Hindlimb muscle (tissue), 1 donor: ENCODE measurements around the gene KIF13A. TPM values are rescaled to one million over a fixed set of nuclear protein-coding genes. Genes with fewer than 3 reads are reported as not detected.
A peak's percentile ranks its signal among the peaks of the same experiment; 100 is the strongest.
"Not testable (repeated sequence)": the region's sequence is repeated elsewhere in the genome, so short reads cannot be mapped to it uniquely, and the experiment has no call there.

Experiments used
- DNase-seq: peaks from one replicate; pipeline ENCODE4 v3.0.0-alpha.2; 2013
- polyA plus RNA-seq: library from polyadenylated mRNA; unstranded; fragments of 120-200 nt; gene quantifications from one replicate; pipeline ENCODE4 v1.2.1, GENCODE V29; 2013; ENCODE audit not compliant: insufficient read length

KIF13A gene
- polyA plus RNA-seq, 1 donor = 42.8 TPM

- no peak for DNase-seq
Observed at GRCh38 chr6:17771609-17772008, 215.8 kb downstream of the KIF13A start.

- no peak for DNase-seq
Observed at GRCh38 chr6:17768881-17769280, 218.6 kb downstream of the KIF13A start.

GRCh38 chr6:17768388-17768787, 219.0 kb downstream of the KIF13A start:
- DNase-seq = peak; percentile 19

GRCh38 chr6:17762651-17763050, 224.8 kb downstream of the KIF13A start:
- DNase-seq = no peak

GRCh38 chr6:17758119-17758518, 229.3 kb downstream of the KIF13A start:
- DNase-seq = no peak

- DNase-seq = no peak
Observed at GRCh38 chr6:17754254-17754653, 233.2 kb downstream of the KIF13A start.

- not testable (repeated sequence) for DNase-seq
Observed at GRCh38 chr6:17745324-17745723, 242.1 kb downstream of the KIF13A start.

- DNase-seq = not testable (repeated sequence)
Observed at GRCh38 chr6:17744757-17745308, 242.6 kb downstream of the KIF13A start.

GRCh38 chr6:17744019-17744756, 243.2 kb downstream of the KIF13A start:
- DNase-seq = no peak

GRCh38 chr6:17741507-17741906, 245.9 kb downstream of the KIF13A start:
- DNase-seq = no peak

GRCh38 chr6:17740559-17741220, 246.7 kb downstream of the KIF13A start:
- DNase-seq = no peak

- DNase-seq = no peak
Observed at GRCh38 chr6:17737704-17738252, 249.7 kb downstream of the KIF13A start.

- not testable (repeated sequence) for DNase-seq
Observed at GRCh38 chr6:17735311-17735710, 252.1 kb downstream of the KIF13A start.

- DNase-seq = no peak
Observed at GRCh38 chr6:17730078-17730704, 257.2 kb downstream of the KIF13A start.

GRCh38 chr6:17729223-17730077, 258.0 kb downstream of the KIF13A start:
- DNase-seq = no peak

- DNase-seq = no peak
Observed at GRCh38 chr6:17728551-17729222, 258.7 kb downstream of the KIF13A start.

- DNase-seq = peak; percentile 33
Observed at GRCh38 chr6:17725083-17725482, 262.4 kb downstream of the KIF13A start.

GRCh38 chr6:17724341-17724740, 263.1 kb downstream of the KIF13A start:
- DNase-seq = no peak

- DNase-seq = no peak
Observed at GRCh38 chr6:17721671-17722070, 265.8 kb downstream of the KIF13A start.

GRCh38 chr6:17719323-17720041, 268.0 kb downstream of the KIF13A start:
- DNase-seq = no peak

- peak; percentile 26 for DNase-seq
Observed at GRCh38 chr6:17716221-17716620, 271.2 kb downstream of the KIF13A start.
